ENCODE data around the gene MDH1B.

- TF ChIP-seq CTCF (conservative IDR thresholded peaks at IDR 0.05; ENCODE audit: low read length), result no peak
- no peak for TF ChIP-seq EZH2phosphoT487 (IDR thresholded peaks at IDR 0.05; ENCODE audit: borderline replicate concordance, low read depth, low read length)
These were observed 46.8 kb downstream of the MDH1B start, which contains the start of gene DYTN for GRCh38 chr2:206718296-206718695.
